Panc1 (cell line): ENCODE data around the gene MRPL54. TPM values are rescaled to one million over a fixed set of nuclear protein-coding genes. Genes with fewer than 3 reads are reported as not detected.

ENCODE experiments used
- ATAC-seq: fragments of 200-7000 bp; cut with Tn5 transposase; 2 replicates; pipeline ENCODE4 v1.9.1; 2020; ENCODE audit warnings: mild to moderate bottlenecking, moderate library complexity
- BruUV-seq: library from RNA; stranded (reverse); fragments of 400-500 nt; replicated peaks from 2 replicates; lab custom pipeline; 2021; lab: Mats Ljungman, UMichigan
- CTCF ChIA-PET: fragments of 300-600 bp; sonication (Branson Sonifier 250); formaldehyde crosslinking; loops from one replicate; lab custom pipeline; 2022; ENCODE audit warnings: antibody characterized with exemption; lab: Charles Lee
- POLR2A ChIA-PET: fragments of 300-600 bp; sonication (Branson Sonifier 250); formaldehyde crosslinking; loops from one replicate; lab custom pipeline; 2022; ENCODE audit warnings: antibody characterized with exemption; lab: Charles Lee
- DNase-seq: peaks from one replicate; pipeline ENCODE4 v3.0.0-alpha.2; 2010; ENCODE audit warnings: low read depth, low spot score
- H3K27ac ChIP-seq: 2 replicates; pipeline ENCODE4 v1.5.1; 2011; ENCODE audit warnings: mild to moderate bottlenecking, low read length, inconsistent platforms
- H3K27me3 ChIP-seq: fragments of 200-500 bp; sonication (Bioruptor generic); 2 replicates; pipeline ENCODE4 v1.6.0; 2014; ENCODE audit warnings: low read length, inconsistent platforms; ENCODE audit not compliant: control insufficient read depth, insufficient read depth
- H3K36me3 ChIP-seq: fragments of 200-500 bp; sonication (Bioruptor generic); 2 replicates; pipeline ENCODE4 v1.5.1; 2014; ENCODE audit warnings: inconsistent platforms, mild to moderate bottlenecking, low read length, moderate library complexity; ENCODE audit not compliant: control insufficient read depth, insufficient read depth
- H3K4me1 ChIP-seq: 2 replicates; pipeline ENCODE4 v1.5.1; 2011; ENCODE audit warnings: inconsistent platforms, mild to moderate bottlenecking, low read length, moderate library complexity; ENCODE audit not compliant: control insufficient read depth, insufficient read depth
- H3K4me3 ChIP-seq, 2 experiments: 2 replicates each; pipeline ENCODE4 v1.5.1; 2011 to 2012; ENCODE audit warnings: low read depth in 2 of 2, low read length in 2 of 2, mild to moderate bottlenecking in 2 of 2, inconsistent platforms in 1 of 2, moderate library complexity in 1 of 2
- H3K9me3 ChIP-seq: fragments of 200-500 bp; sonication (Bioruptor generic); 2 replicates; pipeline ENCODE4 v1.5.1; 2014; ENCODE audit warnings: low read depth, mild to moderate bottlenecking, inconsistent platforms, low read length, moderate library complexity; ENCODE audit not compliant: control insufficient read depth, insufficient read depth
- CTCF ChIP-seq: fragments of 450-650 bp; IDR thresholded peaks from 2 replicates; pipeline ENCODE4 v1.5.1; 2017; ENCODE audit warnings: mild to moderate bottlenecking
- POLR2AphosphoS5 ChIP-seq: IDR thresholded peaks from 2 replicates; pipeline ENCODE4 v1.6.1; 2012; ENCODE audit warnings: mild to moderate bottlenecking, low read depth, low read length, moderate library complexity
- REST ChIP-seq, 2 experiments: IDR thresholded peaks; 2 replicates each; pipeline ENCODE4 v1.6.1; 2011 to 2012; ENCODE audit warnings: low read depth in 2 of 2, control low read depth in 1 of 2, low read length in 1 of 2, mild to moderate bottlenecking in 1 of 2, moderate library complexity in 1 of 2; ENCODE audit not compliant: insufficient read depth in 1 of 2
- SIN3A ChIP-seq: IDR thresholded peaks from 2 replicates; pipeline ENCODE4 v1.6.1; 2012; ENCODE audit warnings: low read depth, mild to moderate bottlenecking, low read length, moderate library complexity, borderline replicate concordance; ENCODE audit not compliant: insufficient read depth
- TCF7L2 ChIP-seq: IDR thresholded peaks from 2 replicates; pipeline ENCODE4 v1.6.1; 2011; ENCODE audit warnings: mild to moderate bottlenecking, low read depth, low read length, inconsistent platforms
- in situ Hi-C: cut with HindIII; loops from 2 replicates; pipeline ENCODE4 v1.10.0; 2016; ENCODE audit warnings: low sequenced_read_pairs, low pct_unique_long_range_greater_than_20kb
- intact Hi-C: fragments of 100-400 bp; cut with micrococcal nuclease; formaldehyde crosslinking; loops from one replicate; pipeline ENCODE4 v1.10.0; 2022; ENCODE audit not compliant: unreplicated experiment
- total RNA-seq: library from RNA; stranded (reverse); gene quantifications from one replicate; pipeline ENCODE4 v1.2.1, GENCODE V29; 2021; ENCODE audit not compliant: unreplicated experiment

Gene MRPL54
- total RNA-seq, 1 experiment from 2014 or later: 42.8 TPM

GRCh38 chr19:3776479-3777040 lies 14.1 kb downstream of the MRPL54 start:
- in situ Hi-C loops (no loop called here), intact Hi-C loops (no loop called here)
- Histone ChIP-seq H3K4me1 (no peaks in the 10 kb centered on the region), H3K36me3 (no peaks in the 10 kb centered on the region), H3K9me3 (no peaks in the 10 kb centered on the region), H3K27me3 (no peaks in the 10 kb centered on the region), H3K27ac (no peak overlapping the region), H3K4me3 (no peak overlapping the region)
- ChIA-PET CTCF (no interaction called here), POLR2A (no interaction called here)
- DNase-seq (no peak), ATAC-seq (no peak)
- BruUV-seq: no TSS peak
- TF ChIP-seq POLR2AphosphoS5: no peak
- TF ChIP-seq REST (IDR thresholded peaks at IDR 0.05; ENCODE audit: insufficient read depth in 1 of 2, low read depth in 2 of 2, low read length in 1 of 2): no peak
- no peak for TF ChIP-seq CTCF
- no peak for TF ChIP-seq SIN3A
- TF ChIP-seq TCF7L2: no peak

- in situ Hi-C loops (no loop called here), intact Hi-C loops (no loop called here)
- ChIA-PET POLR2A (interaction anchor here (0.5 kb wide), 1 partner anchor 289 kb away, joined by 5 read pairs; no protein-coding TSS in a partner anchor), CTCF (no interaction called here)
- H3K9me3 ChIP-seq: no peaks in the 10 kb centered on the region; the same call in 1 of the 2 replicates
- no peaks in the 10 kb centered on the region for H3K4me1 ChIP-seq
- DNase-seq (no peak), ATAC-seq (peak; percentile 56)
- H3K27me3 ChIP-seq: no peaks in the 10 kb centered on the region
- H3K27ac ChIP-seq: no peak overlapping the region
- TF ChIP-seq CTCF (no peak), SIN3A (no peak), TCF7L2 (no peak), POLR2AphosphoS5 (no peak), REST (IDR thresholded peaks at IDR 0.05; ENCODE audit: insufficient read depth in 1 of 2, low read depth in 2 of 2, low read length in 1 of 2) (no peak)
- no TSS peak for BruUV-seq
- H3K4me3 ChIP-seq: no peak overlapping the region
- H3K36me3 ChIP-seq: no peaks in the 10 kb centered on the region
Measured at GRCh38 chr19:3778104-3778867, 15.8 kb downstream of the MRPL54 start.
